H1 (cell line): ENCODE results near the gene TFDP1. TPM values are rescaled to one million over a fixed set of nuclear protein-coding genes. Genes with fewer than 3 reads are reported as not detected.

ENCODE experiments used
- CTCF ChIA-PET: fragments of 300-600 bp; sonication (Branson Sonifier 250); formaldehyde crosslinking; loops from one replicate; lab custom pipeline; 2021; ENCODE audit not compliant: partially characterized antibody; lab: Charles Lee
- POLR2A ChIA-PET: fragments of 300-600 bp; sonication (Branson Sonifier 250); formaldehyde crosslinking; loops from one replicate; lab custom pipeline; 2021; ENCODE audit warnings: inconsistent platforms; ENCODE audit not compliant: partially characterized antibody; lab: Charles Lee
- DNase-seq, 2 experiments: peaks; one replicate each; pipeline versions ENCODE4 v3.0.0 to v3.0.0-alpha.2; 2010 to 2022; ENCODE audit warnings: low spot score in 2 of 2, low read depth in 1 of 2, mixed read lengths in 1 of 2
- FAIRE-seq: peaks from 2 replicates; lab custom pipeline; 2011; peaks lifted over from hg19 to GRCh38; lab: Jason Lieb, UNC
- H2AFZ ChIP-seq: 2 replicates; pipeline ENCODE4 v1.8.1; 2012; ENCODE audit warnings: low read length, inconsistent platforms
- H2AK5ac ChIP-seq: 2 replicates; pipeline ENCODE4 v1.6.1; 2013; ENCODE audit warnings: low read depth, low read length
- H2BK120ac ChIP-seq: replicated peaks from 2 replicates; pipeline ENCODE3; 2013; ENCODE audit warnings: low read depth, low read length, inconsistent platforms
- H2BK12ac ChIP-seq: 2 replicates; pipeline ENCODE4 v1.6.1; 2013; ENCODE audit warnings: low read depth, low read length
- H2BK15ac ChIP-seq: 2 replicates; pipeline ENCODE4 v1.6.1; 2013; ENCODE audit warnings: low read length
- H2BK20ac ChIP-seq: 2 replicates; pipeline ENCODE4 v1.6.1; 2013; ENCODE audit warnings: low read length
- H2BK5ac ChIP-seq: 2 replicates; pipeline ENCODE4 v1.6.1; 2013; ENCODE audit warnings: low read depth, low read length
- H3K14ac ChIP-seq: 2 replicates; pipeline ENCODE4 v1.6.1; 2013; ENCODE audit warnings: inconsistent platforms; ENCODE audit not compliant: insufficient read length
- H3K18ac ChIP-seq: 2 replicates; pipeline ENCODE4 v1.6.1; 2013; ENCODE audit warnings: low read length; ENCODE audit errors: extremely low read depth
- H3K23ac ChIP-seq: 2 replicates; pipeline ENCODE4 v1.6.1; 2013; ENCODE audit warnings: inconsistent platforms; ENCODE audit not compliant: insufficient read length
- H3K23me2 ChIP-seq: 2 replicates; pipeline ENCODE4 v1.6.1; 2013; ENCODE audit warnings: low read depth, low read length
- H3K27ac ChIP-seq: 2 replicates; pipeline ENCODE4 v1.6.1; 2011; ENCODE audit warnings: low read depth, low read length, inconsistent platforms
- H3K27me3 ChIP-seq, 4 experiments: replicated peaks in 1 of 4; 1 replicate in 1 of 4; 2 replicates in 3 of 4; pipeline versions ENCODE4 v1.6.1 to v1.8.1; 2011 to 2013; ENCODE audit warnings: low read length in 3 of 4, mild to moderate bottlenecking in 3 of 4, inconsistent platforms in 2 of 4, mixed read lengths in 2 of 4, moderate library complexity in 1 of 4; ENCODE audit not compliant: control insufficient read depth in 3 of 4, insufficient read depth in 3 of 4; ENCODE audit errors: extremely low read depth in 1 of 4
- H3K36me3 ChIP-seq, 4 experiments: 2 replicates each; pipeline versions ENCODE4 v1.6.1 to v1.8.1; 2011 to 2013; ENCODE audit warnings: mild to moderate bottlenecking in 4 of 4, low read length in 3 of 4, moderate library complexity in 2 of 4, control low read depth in 1 of 4, inconsistent platforms in 1 of 4; ENCODE audit not compliant: insufficient read depth in 4 of 4, control insufficient read depth in 2 of 4
- H3K4ac ChIP-seq: replicated peaks from 2 replicates; pipeline ENCODE3; 2013; ENCODE audit warnings: low read length, low read depth, mixed read lengths, inconsistent platforms; ENCODE audit not compliant: insufficient read length
- H3K4me1 ChIP-seq, 4 experiments: replicated peaks in 1 of 4; 1 replicate in 1 of 4; 2 replicates in 3 of 4; pipeline versions ENCODE4 v1.6.1 to v1.8.1; 2011 to 2013; ENCODE audit warnings: low read length in 3 of 4, inconsistent platforms in 2 of 4, mixed read lengths in 1 of 4; ENCODE audit not compliant: insufficient read depth in 4 of 4, control insufficient read depth in 3 of 4
- H3K4me2 ChIP-seq, 2 experiments: 2 replicates each; pipeline versions ENCODE4 v1.6.1 to v1.8.1; 2011 to 2013; ENCODE audit warnings: low read depth in 2 of 2, low read length in 2 of 2, control low read depth in 1 of 2, inconsistent platforms in 1 of 2, mild to moderate bottlenecking in 1 of 2; ENCODE audit not compliant: insufficient read depth in 1 of 2
- H3K4me3 ChIP-seq, 4 experiments: fragments of 200-600, 300-600 bp in 1 of 4; sonication (generic), shearing (Covaris generic), sonication (Bioruptor Twin) in 1 of 4; 2 replicates each; pipeline versions ENCODE4 v1.5.1 to v1.8.1; 2011 to 2016; ENCODE audit warnings: low read length in 4 of 4, low read depth in 3 of 4, control low read depth in 2 of 4, inconsistent platforms in 2 of 4, mild to moderate bottlenecking in 2 of 4, mixed read lengths in 1 of 4, moderate library complexity in 1 of 4; ENCODE audit not compliant: insufficient read depth in 2 of 4; ENCODE audit errors: extremely low read depth in 1 of 4
- H3K56ac ChIP-seq: replicated peaks from 2 replicates; pipeline ENCODE3; 2013; ENCODE audit warnings: low read depth, mild to moderate bottlenecking, mixed read lengths, low read length, inconsistent platforms; ENCODE audit not compliant: insufficient read length
- H3K79me1 ChIP-seq: 2 replicates; pipeline ENCODE4 v1.6.1; 2013; ENCODE audit warnings: low read depth, low read length, control low read depth
- H3K79me2 ChIP-seq, 2 experiments: 2 replicates each; pipeline versions ENCODE4 v1.6.1 to v1.8.1; 2012 to 2013; ENCODE audit warnings: low read length in 2 of 2, mild to moderate bottlenecking in 2 of 2, inconsistent platforms in 1 of 2; ENCODE audit not compliant: insufficient read depth in 2 of 2, control insufficient read depth in 1 of 2
- H3K9ac ChIP-seq, 4 experiments: replicated peaks in 1 of 4; 1 replicate in 1 of 4; 2 replicates in 3 of 4; pipeline versions ENCODE4 v1.6.1 to v1.8.1; 2011 to 2013; ENCODE audit warnings: low read depth in 3 of 4, low read length in 3 of 4, control low read depth in 2 of 4, mild to moderate bottlenecking in 2 of 4, moderate library complexity in 2 of 4, inconsistent platforms in 1 of 4; ENCODE audit errors: extremely low read depth in 1 of 4
- H3K9me3 ChIP-seq, 2 experiments: 2 replicates each; pipeline versions ENCODE4 v1.6.1 to v1.8.1; 2012 to 2013; ENCODE audit warnings: mild to moderate bottlenecking in 2 of 2, moderate library complexity in 2 of 2, control low read depth in 1 of 2, inconsistent platforms in 1 of 2, low read depth in 1 of 2, low read length in 1 of 2, mixed read lengths in 1 of 2; ENCODE audit not compliant: insufficient read depth in 2 of 2
- H4K20me1 ChIP-seq, 2 experiments: replicated peaks in 1 of 2; 2 replicates each; pipeline versions ENCODE3 to v1.8.1; 2011 to 2013; ENCODE audit warnings: inconsistent platforms in 2 of 2, low read length in 2 of 2, mild to moderate bottlenecking in 1 of 2; ENCODE audit not compliant: insufficient read depth in 2 of 2, control insufficient read depth in 1 of 2
- H4K5ac ChIP-seq: 2 replicates; pipeline ENCODE4 v1.6.1; 2013; ENCODE audit warnings: low read length, low read depth, mixed read lengths, inconsistent platforms; ENCODE audit not compliant: insufficient read length
- H4K8ac ChIP-seq: 2 replicates; pipeline ENCODE4 v1.8.0; 2013; ENCODE audit warnings: mild to moderate bottlenecking, moderate library complexity, low read length, inconsistent platforms; ENCODE audit not compliant: insufficient read depth; ENCODE audit errors: extremely low read depth
- H4K91ac ChIP-seq: replicated peaks from 2 replicates; pipeline ENCODE3; 2013; ENCODE audit warnings: low read length, mixed read lengths, inconsistent platforms; ENCODE audit not compliant: insufficient read length
- FOSL1 ChIP-seq: IDR thresholded peaks from 2 replicates; pipeline ENCODE4 v1.6.1; 2011; ENCODE audit warnings: mild to moderate bottlenecking, low read depth, low read length, moderate library complexity; ENCODE audit not compliant: insufficient read depth
- POLR2A ChIP-seq, 2 experiments: IDR thresholded peaks; 1 replicate in 1 of 2; 2 replicates in 1 of 2; pipeline ENCODE4 v1.6.1; 2011; ENCODE audit warnings: low read depth in 2 of 2, low read length in 2 of 2, mild to moderate bottlenecking in 2 of 2; ENCODE audit errors: control extremely low read depth in 1 of 2
- WGBS, 2 experiments: shearing (Covaris generic) in 1 of 2; methylation state at CpG; one replicate each; pipeline versions ENCODE4 v1.1.6 to v1.1.7; 2013 to 2015; ENCODE audit warnings: low lambda C conversion rate in 2 of 2, mixed read lengths in 2 of 2, inconsistent platforms in 1 of 2, low coverage in 1 of 2, missing lambda C conversion rate in 1 of 2; ENCODE audit not compliant: insufficient replicate concordance in 2 of 2, insufficient coverage in 1 of 2, insufficient read length in 1 of 2; ENCODE audit errors: extremely low coverage in 1 of 2, missing lambda C conversion rate in 1 of 2; 5-methylcytosine and 5-hydroxymethylcytosine counted together
- polyA plus RNA-seq, 7 experiments: library from polyadenylated mRNA; depleted of rRNA in 3 of 7; stranded (reverse) in 5 of 7; unstranded in 2 of 7; fragments of >200 nt in 5 of 7; fragments of 200-250 nt in 2 of 7; gene quantifications; 1 replicate in 5 of 7; 2 replicates in 1 of 7; 4 replicates in 1 of 7; pipeline versions ENCODE4 v1.2.1 to v1.2.3, GENCODE V29; 2011 to 2013; ENCODE audit warnings: missing spikeins in 2 of 7, mixed read lengths in 2 of 7
- total RNA-seq: library from RNA; stranded (reverse); fragmentation: NEBNext Ultra II Directional; extraction: Animal tissue kit (Norgen Biotek cat#: 25700); gene quantifications from 2 replicates; pipeline ENCODE4 v1.2.1, GENCODE V29; 2021

The TFDP1 gene
- total and polyA plus RNA-seq, 2 of the 8 experiments (the other 6 are each of a cell fraction or from before 2014, with no cell fraction given) = 43.6 to 81.9 TPM

DNA sequence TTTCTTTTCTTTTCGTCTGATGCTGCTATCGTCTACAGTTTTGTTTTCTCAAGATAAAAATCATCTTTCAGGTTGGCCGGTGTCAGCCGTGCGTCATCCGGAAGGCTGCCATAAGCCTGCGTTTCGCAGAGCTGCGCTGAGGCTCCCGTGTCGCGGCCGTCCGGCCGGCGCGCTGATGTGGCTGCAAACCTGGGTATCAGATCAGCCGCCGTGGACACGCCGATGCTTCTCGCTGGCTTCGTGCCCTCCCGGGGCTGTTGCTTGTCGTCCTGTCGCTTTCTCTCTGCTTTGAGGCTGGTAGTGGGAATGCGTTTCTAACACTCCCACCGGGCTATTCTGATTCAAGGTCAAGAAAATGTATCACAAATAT lies 45.9 kb upstream of the TFDP1 start:
- no peaks in the 10 kb centered on the region; a peak in 1 of 7 replicates for H3K27me3 ChIP-seq
- no peak overlapping the region for H3K23ac ChIP-seq
- H2BK12ac ChIP-seq = no peak overlapping the region
- H4K20me1 ChIP-seq = peaks cover 2 to 8% of the 10 kb centered on the region in 2 experiments
- H2BK15ac ChIP-seq = no peak overlapping the region
- H2AFZ ChIP-seq = no peak overlapping the region
- peaks cover 0 to 9% (median 3%) of the 10 kb centered on the region in 4 experiments; a peak in 6 of 8 replicates for H3K36me3 ChIP-seq
- DNase-seq (no peak), FAIRE-seq (no peak)
- no peak overlapping the region for H2BK20ac ChIP-seq
- TF ChIP-seq POLR2A (IDR thresholded peaks at IDR 0.05; ENCODE audit: control extremely low read depth in 1 of 2, low read depth in 2 of 2, low read length in 2 of 2) (no peak), FOSL1 (no peak)
- no peaks in the 10 kb centered on the region for H3K9me3 ChIP-seq
- H3K79me2 ChIP-seq = peaks cover 0 to 7% of the 10 kb centered on the region in 2 experiments; a peak in 1 of 4 replicates
- POLR2A ChIA-PET = no interaction called here
- H3K27ac ChIP-seq = no peak overlapping the region
- no peak overlapping the region for H4K91ac ChIP-seq
- CTCF ChIA-PET = no interaction called here
- peaks cover 6% of the 10 kb centered on the region for H3K79me1 ChIP-seq
- H3K4me3 ChIP-seq = no peak overlapping the region
- no peak overlapping the region for H2BK120ac ChIP-seq
- H3K18ac ChIP-seq = no peak overlapping the region
- no peak overlapping the region for H4K8ac ChIP-seq
- no peak overlapping the region for H2BK5ac ChIP-seq
- H3K14ac ChIP-seq = no peak overlapping the region
- 93% methylated on average over 28 of the region's 28 CpGs; no CpG with 5 or more reads in 1 of the 2 experiments for WGBS, 2 experiments
- no peak overlapping the region for H2AK5ac ChIP-seq
- H3K9ac ChIP-seq = no peak overlapping the region
- H4K5ac ChIP-seq = no peak overlapping the region
- no peak overlapping the region for H3K4ac ChIP-seq
- H3K4me2 ChIP-seq = no peak overlapping the region
- H3K4me1 ChIP-seq = peaks cover 0 to 4% (median 0%) of the 10 kb centered on the region in 4 experiments; a peak in 2 of 7 replicates
- H3K23me2 ChIP-seq = no peaks in the 10 kb centered on the region
- H3K56ac ChIP-seq = no peak overlapping the region
